ENCODE measurements around the gene POU2F1.

DNA sequence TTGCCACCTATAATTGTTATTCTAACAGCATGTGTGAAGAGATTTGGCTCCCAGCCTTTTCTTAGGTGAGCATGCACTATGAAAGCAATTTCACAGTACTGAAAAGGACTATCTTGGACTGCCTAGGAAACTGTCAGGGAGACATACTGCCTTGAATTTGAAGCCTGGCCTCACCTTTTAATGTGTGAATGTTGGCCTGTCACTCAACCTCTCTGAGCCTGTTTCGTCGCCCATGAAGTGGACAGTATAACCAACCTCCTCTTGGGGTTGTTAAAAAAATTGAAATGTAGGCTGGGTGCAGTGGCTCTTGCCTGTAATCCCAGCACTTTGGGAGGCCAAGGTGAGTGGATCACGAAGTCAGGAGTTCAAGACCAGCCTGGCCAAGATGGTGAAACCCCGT lies 20.4 kb upstream of the POU2F1 start:
- TF ChIP-seq, protein P1, sequence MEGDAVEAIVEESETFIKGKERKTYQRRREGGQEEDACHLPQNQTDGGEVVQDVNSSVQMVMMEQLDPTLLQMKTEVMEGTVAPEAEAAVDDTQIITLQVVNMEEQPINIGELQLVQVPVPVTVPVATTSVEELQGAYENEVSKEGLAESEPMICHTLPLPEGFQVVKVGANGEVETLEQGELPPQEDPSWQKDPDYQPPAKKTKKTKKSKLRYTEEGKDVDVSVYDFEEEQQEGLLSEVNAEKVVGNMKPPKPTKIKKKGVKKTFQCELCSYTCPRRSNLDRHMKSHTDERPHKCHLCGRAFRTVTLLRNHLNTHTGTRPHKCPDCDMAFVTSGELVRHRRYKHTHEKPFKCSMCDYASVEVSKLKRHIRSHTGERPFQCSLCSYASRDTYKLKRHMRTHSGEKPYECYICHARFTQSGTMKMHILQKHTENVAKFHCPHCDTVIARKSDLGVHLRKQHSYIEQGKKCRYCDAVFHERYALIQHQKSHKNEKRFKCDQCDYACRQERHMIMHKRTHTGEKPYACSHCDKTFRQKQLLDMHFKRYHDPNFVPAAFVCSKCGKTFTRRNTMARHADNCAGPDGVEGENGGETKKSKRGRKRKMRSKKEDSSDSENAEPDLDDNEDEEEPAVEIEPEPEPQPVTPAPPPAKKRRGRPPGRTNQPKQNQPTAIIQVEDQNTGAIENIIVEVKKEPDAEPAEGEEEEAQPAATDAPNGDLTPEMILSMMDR (IDR thresholded peaks at IDR 0.05; ENCODE audit: insufficient read depth, low read length, poor library complexity, severe bottlenecking), result no peak
- no peak for TF ChIP-seq EZH2phosphoT487 (conservative IDR thresholded peaks at IDR 0.05; ENCODE audit: low read length)

Data from SU-DHL-6 (cell line).